ENCODE measurements around the gene CDKAL1.
"Not testable (repeated sequence)": the region's sequence is repeated elsewhere in the genome, so short reads cannot be mapped to it uniquely, and the experiment has no call there.

Gene CDKAL1

GRCh38 chr6:21085211-21085610, 551.0 kb downstream of the CDKAL1 start:
- H3K27me3 ChIP-seq (ENCODE audit: low read depth, low read length), result no peaks in the 10 kb centered on the region
- no peaks in the 10 kb centered on the region for H3K4me1 ChIP-seq (ENCODE audit: control insufficient read depth in 1 of 2, insufficient read depth in 2 of 2, low read length in 2 of 2)
- H3K4me3 ChIP-seq (ENCODE audit: low read depth in 1 of 2, low read length in 2 of 2), result no peak overlapping the region
- no peaks in the 10 kb centered on the region for H3K9me3 ChIP-seq (ENCODE audit: control insufficient read depth in 1 of 2, low read length in 2 of 2)
- no peak overlapping the region for H3K27ac ChIP-seq (ENCODE audit: low read length)
- no peaks in the 10 kb centered on the region for H3K36me3 ChIP-seq (ENCODE audit: control insufficient read depth in 1 of 2, insufficient read depth in 2 of 2, low read length in 2 of 2)

DNA sequence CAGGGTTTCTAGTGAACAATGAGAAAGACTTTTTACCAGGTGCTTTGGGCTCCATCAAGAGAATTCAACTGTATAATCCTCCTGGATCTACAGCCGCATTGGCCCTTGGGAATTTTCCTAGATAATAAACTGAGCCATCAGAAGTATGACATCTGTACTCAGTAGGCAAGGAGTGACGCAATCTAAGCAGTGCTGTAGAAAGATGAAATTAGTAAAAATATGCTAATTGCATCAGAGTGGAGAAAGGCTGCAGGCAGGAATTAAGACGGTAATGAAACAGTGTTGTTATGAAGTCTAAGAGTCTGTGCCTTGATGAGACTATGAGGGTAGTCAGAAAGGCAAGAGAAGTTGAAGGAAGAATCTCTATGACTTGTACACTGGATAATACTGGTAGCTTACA, 551.4 kb downstream of the CDKAL1 start:
- Histone ChIP-seq H3K27me3 (ENCODE audit: low read depth, low read length) (no peaks in the 10 kb centered on the region), H3K4me1 (ENCODE audit: control insufficient read depth in 1 of 2, insufficient read depth in 2 of 2, low read length in 2 of 2) (no peaks in the 10 kb centered on the region), H3K36me3 (ENCODE audit: control insufficient read depth in 1 of 2, insufficient read depth in 2 of 2, low read length in 2 of 2) (no peaks in the 10 kb centered on the region), H3K9me3 (ENCODE audit: control insufficient read depth in 1 of 2, low read length in 2 of 2) (no peaks in the 10 kb centered on the region), H3K27ac (ENCODE audit: low read length) (no peak overlapping the region), H3K4me3 (ENCODE audit: low read depth in 1 of 2, low read length in 2 of 2) (no peak overlapping the region)

DNA sequence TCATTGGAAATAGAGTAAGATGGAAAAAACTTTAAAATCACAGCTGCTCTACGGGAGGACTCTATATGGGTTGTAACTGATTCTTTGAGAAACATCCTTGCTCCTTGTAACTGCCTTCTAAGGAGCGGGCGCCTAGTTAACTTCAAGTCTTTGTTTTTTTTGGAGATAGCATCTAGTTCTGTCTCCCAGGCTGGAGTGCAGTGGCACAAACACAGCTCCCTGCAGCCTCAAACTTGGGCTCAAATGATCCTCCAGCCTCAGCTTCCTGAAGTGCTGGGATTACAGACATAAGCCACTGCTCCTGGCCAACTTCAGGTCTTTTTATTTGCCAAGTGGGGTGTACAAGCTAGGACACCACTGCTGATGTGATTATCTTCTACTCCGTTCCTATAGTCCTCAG, 552.9 kb downstream of the CDKAL1 start:
- Histone ChIP-seq H3K36me3 (ENCODE audit: control insufficient read depth in 1 of 2, insufficient read depth in 2 of 2, low read length in 2 of 2) (no peaks in the 10 kb centered on the region), H3K4me3 (ENCODE audit: low read depth in 1 of 2, low read length in 2 of 2) (no peak overlapping the region), H3K27ac (ENCODE audit: low read length) (no peak overlapping the region), H3K4me1 (ENCODE audit: control insufficient read depth in 1 of 2, insufficient read depth in 2 of 2, low read length in 2 of 2) (no peaks in the 10 kb centered on the region), H3K9me3 (ENCODE audit: control insufficient read depth in 1 of 2, low read length in 2 of 2) (no peaks in the 10 kb centered on the region), H3K27me3 (ENCODE audit: low read depth, low read length) (no peaks in the 10 kb centered on the region)

- Histone ChIP-seq H3K27me3 (ENCODE audit: low read depth, low read length) (no peaks in the 10 kb centered on the region), H3K36me3 (ENCODE audit: control insufficient read depth in 1 of 2, insufficient read depth in 2 of 2, low read length in 2 of 2) (no peaks in the 10 kb centered on the region)
Observed at GRCh38 chr6:21091411-21091810, 557.2 kb downstream of the CDKAL1 start.

DNA sequence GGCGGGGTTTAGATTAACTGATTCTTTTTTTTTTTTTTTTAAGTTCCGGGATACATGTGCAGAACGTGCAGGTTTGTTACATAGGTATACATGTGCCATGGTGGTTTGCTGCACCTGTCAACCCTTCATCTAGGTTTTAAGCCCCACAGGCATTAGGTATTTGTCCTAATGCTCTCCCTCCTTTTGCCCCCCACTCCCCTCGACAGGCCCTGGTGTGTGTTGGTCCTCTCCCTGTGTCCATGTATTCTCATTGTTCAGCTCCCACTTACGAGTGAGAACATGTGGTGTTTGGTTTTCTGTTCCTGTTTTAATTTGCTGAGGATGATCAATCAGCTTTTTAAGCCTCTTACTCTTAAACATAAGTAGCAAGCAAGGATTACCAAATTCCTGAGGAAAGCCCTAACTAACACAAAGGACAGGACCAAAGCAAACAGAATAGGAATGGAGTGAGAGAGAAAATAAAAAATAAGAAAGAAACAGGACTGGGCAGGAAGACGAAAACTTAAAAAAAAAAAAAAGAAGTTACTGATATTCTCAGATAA, 558.0 kb downstream of the CDKAL1 start:
- H3K36me3 ChIP-seq (ENCODE audit: control insufficient read depth in 1 of 2, insufficient read depth in 2 of 2, low read length in 2 of 2); H3K9me3 ChIP-seq (ENCODE audit: control insufficient read depth in 1 of 2, low read length in 2 of 2); H3K27me3 ChIP-seq (ENCODE audit: low read depth, low read length); H3K27ac ChIP-seq (ENCODE audit: low read length); H3K4me1 ChIP-seq (ENCODE audit: control insufficient read depth in 1 of 2, insufficient read depth in 2 of 2, low read length in 2 of 2); H3K4me3 ChIP-seq (ENCODE audit: low read depth in 1 of 2, low read length in 2 of 2): not testable (repeated sequence)

More at GRCh38 chr6:21091411-21091810, 557.2 kb downstream of the CDKAL1 start:
- Histone ChIP-seq H3K4me3 (ENCODE audit: low read depth in 1 of 2, low read length in 2 of 2) (no peak overlapping the region), H3K27ac (ENCODE audit: low read length) (no peak overlapping the region), H3K9me3 (ENCODE audit: control insufficient read depth in 1 of 2, low read length in 2 of 2) (no peaks in the 10 kb centered on the region), H3K4me1 (ENCODE audit: control insufficient read depth in 1 of 2, insufficient read depth in 2 of 2, low read length in 2 of 2) (no peaks in the 10 kb centered on the region)

GRCh38 chr6:21095462-21095861, 561.2 kb downstream of the CDKAL1 start:
- Histone ChIP-seq H3K27ac (ENCODE audit: low read length) (no peak overlapping the region), H3K27me3 (ENCODE audit: low read depth, low read length) (no peaks in the 10 kb centered on the region), H3K4me1 (ENCODE audit: control insufficient read depth in 1 of 2, insufficient read depth in 2 of 2, low read length in 2 of 2) (no peaks in the 10 kb centered on the region)

GRCh38 chr6:21098134-21098533, 563.9 kb downstream of the CDKAL1 start:
- H3K27ac ChIP-seq (ENCODE audit: low read length), result no peak overlapping the region

More at GRCh38 chr6:21095462-21095861, 561.2 kb downstream of the CDKAL1 start:
- no peak overlapping the region for H3K4me3 ChIP-seq (ENCODE audit: low read depth in 1 of 2, low read length in 2 of 2)
- no peaks in the 10 kb centered on the region for H3K9me3 ChIP-seq (ENCODE audit: control insufficient read depth in 1 of 2, low read length in 2 of 2)
- no peaks in the 10 kb centered on the region for H3K36me3 ChIP-seq (ENCODE audit: control insufficient read depth in 1 of 2, insufficient read depth in 2 of 2, low read length in 2 of 2)

GRCh38 chr6:21098744-21099143, 564.5 kb downstream of the CDKAL1 start:
- no peaks in the 10 kb centered on the region for H3K27me3 ChIP-seq (ENCODE audit: low read depth, low read length)
- no peak overlapping the region for H3K27ac ChIP-seq (ENCODE audit: low read length)
- H3K4me1 ChIP-seq (ENCODE audit: control insufficient read depth in 1 of 2, insufficient read depth in 2 of 2, low read length in 2 of 2), result no peaks in the 10 kb centered on the region
- no peak overlapping the region for H3K4me3 ChIP-seq (ENCODE audit: low read depth in 1 of 2, low read length in 2 of 2)
- no peaks in the 10 kb centered on the region for H3K36me3 ChIP-seq (ENCODE audit: control insufficient read depth in 1 of 2, insufficient read depth in 2 of 2, low read length in 2 of 2)
- H3K9me3 ChIP-seq (ENCODE audit: control insufficient read depth in 1 of 2, low read length in 2 of 2), result no peaks in the 10 kb centered on the region

More at GRCh38 chr6:21098134-21098533, 563.9 kb downstream of the CDKAL1 start:
- H3K36me3 ChIP-seq (ENCODE audit: control insufficient read depth in 1 of 2, insufficient read depth in 2 of 2, low read length in 2 of 2), result no peaks in the 10 kb centered on the region
- no peaks in the 10 kb centered on the region for H3K9me3 ChIP-seq (ENCODE audit: control insufficient read depth in 1 of 2, low read length in 2 of 2)
- H3K27me3 ChIP-seq (ENCODE audit: low read depth, low read length), result no peaks in the 10 kb centered on the region
- H3K4me1 ChIP-seq (ENCODE audit: control insufficient read depth in 1 of 2, insufficient read depth in 2 of 2, low read length in 2 of 2), result no peaks in the 10 kb centered on the region
- H3K4me3 ChIP-seq (ENCODE audit: low read depth in 1 of 2, low read length in 2 of 2), result no peak overlapping the region

GRCh38 chr6:21099338-21100314, 565.4 kb downstream of the CDKAL1 start:
- H3K27ac ChIP-seq (ENCODE audit: low read length), result no peak overlapping the region
- no peaks in the 10 kb centered on the region for H3K36me3 ChIP-seq (ENCODE audit: control insufficient read depth in 1 of 2, insufficient read depth in 2 of 2, low read length in 2 of 2)
- H3K27me3 ChIP-seq (ENCODE audit: low read depth, low read length), result no peaks in the 10 kb centered on the region

GRCh38 chr6:21100991-21101390, 566.7 kb downstream of the CDKAL1 start:
- H3K9me3 ChIP-seq (ENCODE audit: control insufficient read depth in 1 of 2, low read length in 2 of 2), result no peaks in the 10 kb centered on the region
- no peaks in the 10 kb centered on the region for H3K4me1 ChIP-seq (ENCODE audit: control insufficient read depth in 1 of 2, insufficient read depth in 2 of 2, low read length in 2 of 2)
- no peak overlapping the region for H3K27ac ChIP-seq (ENCODE audit: low read length)
- H3K4me3 ChIP-seq (ENCODE audit: low read depth in 1 of 2, low read length in 2 of 2), result no peak overlapping the region
- H3K36me3 ChIP-seq (ENCODE audit: control insufficient read depth in 1 of 2, insufficient read depth in 2 of 2, low read length in 2 of 2), result no peaks in the 10 kb centered on the region
- no peaks in the 10 kb centered on the region for H3K27me3 ChIP-seq (ENCODE audit: low read depth, low read length)

More at GRCh38 chr6:21099338-21100314, 565.4 kb downstream of the CDKAL1 start:
- no peak overlapping the region for H3K4me3 ChIP-seq (ENCODE audit: low read depth in 1 of 2, low read length in 2 of 2)
- H3K9me3 ChIP-seq (ENCODE audit: control insufficient read depth in 1 of 2, low read length in 2 of 2), result no peaks in the 10 kb centered on the region
- H3K4me1 ChIP-seq (ENCODE audit: control insufficient read depth in 1 of 2, insufficient read depth in 2 of 2, low read length in 2 of 2), result no peaks in the 10 kb centered on the region

- no peak overlapping the region for H3K27ac ChIP-seq (ENCODE audit: low read length)
- H3K36me3 ChIP-seq (ENCODE audit: control insufficient read depth in 1 of 2, insufficient read depth in 2 of 2, low read length in 2 of 2), result no peaks in the 10 kb centered on the region
- no peaks in the 10 kb centered on the region for H3K4me1 ChIP-seq (ENCODE audit: control insufficient read depth in 1 of 2, insufficient read depth in 2 of 2, low read length in 2 of 2)
- H3K27me3 ChIP-seq (ENCODE audit: low read depth, low read length), result no peaks in the 10 kb centered on the region
- H3K4me3 ChIP-seq (ENCODE audit: low read depth in 1 of 2, low read length in 2 of 2), result no peak overlapping the region
- H3K9me3 ChIP-seq (ENCODE audit: control insufficient read depth in 1 of 2, low read length in 2 of 2), result no peaks in the 10 kb centered on the region
Observed at GRCh38 chr6:21101694-21102093, 567.4 kb downstream of the CDKAL1 start.
